ENCODE data around the gene B4GALNT2.
"Not testable (repeated sequence)": the region's sequence is repeated elsewhere in the genome, so short reads cannot be mapped to it uniquely, and the experiment has no call there.

B4GALNT2 gene, protein sequence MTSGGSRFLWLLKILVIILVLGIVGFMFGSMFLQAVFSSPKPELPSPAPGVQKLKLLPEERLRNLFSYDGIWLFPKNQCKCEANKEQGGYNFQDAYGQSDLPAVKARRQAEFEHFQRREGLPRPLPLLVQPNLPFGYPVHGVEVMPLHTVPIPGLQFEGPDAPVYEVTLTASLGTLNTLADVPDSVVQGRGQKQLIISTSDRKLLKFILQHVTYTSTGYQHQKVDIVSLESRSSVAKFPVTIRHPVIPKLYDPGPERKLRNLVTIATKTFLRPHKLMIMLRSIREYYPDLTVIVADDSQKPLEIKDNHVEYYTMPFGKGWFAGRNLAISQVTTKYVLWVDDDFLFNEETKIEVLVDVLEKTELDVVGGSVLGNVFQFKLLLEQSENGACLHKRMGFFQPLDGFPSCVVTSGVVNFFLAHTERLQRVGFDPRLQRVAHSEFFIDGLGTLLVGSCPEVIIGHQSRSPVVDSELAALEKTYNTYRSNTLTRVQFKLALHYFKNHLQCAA

DNA sequence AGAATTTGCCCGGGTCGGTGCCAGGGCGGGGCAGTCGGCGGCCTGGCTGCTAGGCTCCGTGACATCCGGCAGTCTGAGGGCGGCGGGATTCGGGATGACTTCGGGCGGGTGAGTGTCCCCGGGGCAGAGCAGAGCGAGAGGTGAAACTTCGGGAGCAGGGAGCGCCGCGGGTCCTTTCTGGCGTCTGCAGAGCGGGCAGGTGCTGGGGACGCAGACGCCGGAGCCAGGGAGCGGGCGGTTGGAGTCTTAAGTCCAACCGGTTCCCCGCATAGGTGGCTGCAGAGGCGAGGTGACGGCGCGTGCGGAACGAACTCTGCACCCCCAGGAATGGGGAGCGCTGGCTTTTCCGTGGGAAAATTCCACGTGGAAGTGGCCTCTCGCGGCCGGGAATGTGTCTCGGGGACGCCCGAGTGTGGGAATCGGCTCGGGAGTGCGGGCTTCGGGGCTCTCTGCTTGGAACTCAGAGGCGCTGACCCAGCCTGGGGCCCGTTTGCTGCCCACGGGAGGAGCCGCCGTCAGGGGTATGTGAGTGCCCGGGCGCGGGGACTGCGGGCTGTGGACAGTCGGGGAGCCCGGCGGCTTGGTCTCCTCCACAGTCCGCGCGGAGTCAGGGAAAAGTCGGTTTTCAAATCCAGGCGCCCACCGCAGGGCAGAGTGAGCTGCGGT, at the start of gene B4GALNT2:
Gene B4GALNT2, plus strand, starts transcription at position 71 of the 666 bp plus-strand sequence. Its CDS starts 24 bp downstream, at position 95.
- DNase-seq (ENCODE audit: low spot score): no peak

DNA sequence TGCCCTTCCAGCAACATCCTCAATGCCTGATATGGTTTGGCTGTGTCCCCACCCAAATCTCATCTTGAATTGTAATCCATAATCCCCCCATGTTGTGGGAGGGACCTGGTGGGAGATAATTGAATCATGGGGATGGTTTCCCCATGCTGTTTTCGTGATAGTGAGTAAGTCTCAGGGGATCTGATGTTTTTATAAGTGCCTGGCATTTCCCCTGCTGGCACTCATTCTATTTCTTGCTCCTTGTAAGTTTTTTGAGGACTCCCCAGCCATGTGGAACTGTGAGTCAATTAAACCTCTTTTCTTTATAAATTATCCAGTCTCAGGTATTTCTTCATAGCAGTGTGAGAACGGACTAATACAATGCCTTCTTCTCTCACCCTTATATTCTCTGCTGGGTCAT, 47.5 kb upstream of the B4GALNT2 start:
- DNase-seq (ENCODE audit: low spot score): not testable (repeated sequence)

DNA sequence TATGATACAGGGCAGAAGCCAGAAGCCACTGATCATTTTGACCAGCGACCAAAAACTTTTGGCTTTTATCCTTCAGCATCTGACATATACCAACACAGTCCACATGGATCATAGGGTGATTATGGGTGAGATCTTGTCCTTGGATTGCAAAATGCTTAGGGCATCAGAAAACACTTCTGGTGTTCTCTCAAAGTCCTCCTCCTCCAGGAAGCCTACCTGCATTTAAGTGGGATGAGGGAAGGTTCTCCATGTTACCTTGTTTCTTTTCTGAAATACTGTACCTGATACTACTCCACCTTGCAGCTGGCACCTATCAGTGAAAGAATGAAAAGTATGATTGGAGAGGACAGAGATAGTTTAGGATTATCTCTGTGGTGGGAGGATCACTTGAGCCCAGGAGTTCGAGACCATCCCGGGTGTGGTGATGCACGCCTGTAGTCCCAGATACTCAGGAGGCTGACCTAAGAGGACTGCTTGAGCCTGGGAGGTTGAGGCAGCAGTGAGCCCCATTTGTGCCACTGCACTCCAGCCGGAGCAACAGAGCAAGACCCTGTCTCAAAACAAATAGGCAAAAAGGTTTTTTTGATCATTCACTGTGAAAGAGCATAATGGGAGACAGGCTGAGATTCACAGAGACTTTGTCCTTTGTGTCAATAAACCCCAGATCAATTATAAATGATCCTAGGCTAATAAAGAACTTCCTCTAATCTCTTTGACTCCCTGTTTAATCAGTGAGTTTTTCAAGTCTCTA, 46.8 kb upstream of the B4GALNT2 start:
- no peak for DNase-seq (ENCODE audit: low spot score)

DNA sequence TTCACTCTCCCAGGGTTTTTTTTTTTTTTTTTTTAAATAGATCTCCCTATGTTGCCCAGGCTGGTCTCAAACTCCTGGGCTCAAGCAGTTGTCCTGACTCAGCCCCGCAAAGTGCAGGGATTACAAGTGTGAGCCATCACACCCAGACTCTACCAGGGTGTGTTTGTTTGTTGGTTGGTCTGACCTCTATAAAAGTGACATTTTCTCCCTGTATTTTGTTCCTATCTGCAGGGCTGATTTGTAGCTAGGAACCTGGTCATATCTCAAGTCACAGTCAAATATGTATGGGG, 46.3 kb upstream of the B4GALNT2 start:
- DNase-seq (ENCODE audit: low spot score): no peak

DNA sequence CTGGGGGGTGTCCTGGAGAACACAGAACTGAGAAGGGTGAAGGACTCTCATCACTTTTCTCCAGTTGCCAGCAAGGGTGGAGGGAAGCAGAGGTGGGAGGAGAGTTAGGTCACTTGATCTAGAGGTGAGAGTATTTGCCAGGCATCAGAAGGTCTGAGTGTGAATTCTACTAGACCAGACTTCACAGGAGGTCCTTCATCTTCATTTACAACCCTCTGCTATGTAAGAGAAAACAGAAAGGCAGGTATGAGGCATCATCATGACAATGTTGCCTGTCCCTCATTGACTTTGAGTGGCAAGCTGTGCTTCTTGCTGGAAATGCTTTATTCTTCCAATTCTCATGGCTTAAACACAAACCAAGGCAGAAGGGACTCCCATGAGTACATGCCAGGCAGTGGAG, 45.9 kb upstream of the B4GALNT2 start:
- no peak for DNase-seq (ENCODE audit: low spot score)

DNA sequence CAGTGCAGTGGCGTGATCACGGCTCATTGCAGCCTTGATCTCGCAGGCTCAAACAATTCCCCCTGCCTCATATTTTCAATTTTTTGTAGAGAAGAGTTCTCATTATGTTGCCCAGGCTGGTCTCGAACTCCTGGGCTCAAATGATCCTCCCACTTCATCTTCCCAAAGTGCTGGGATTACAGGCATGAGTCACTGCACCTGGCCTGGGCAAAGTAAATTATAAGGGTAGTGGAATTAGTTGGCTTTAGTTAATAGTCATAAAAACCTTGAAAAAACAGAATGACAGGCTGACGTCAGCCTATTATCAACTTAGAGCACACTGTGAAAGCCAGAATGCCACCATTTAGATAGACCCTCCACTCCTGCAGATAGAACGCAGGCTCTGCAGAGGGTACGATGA, 43.5 kb upstream of the B4GALNT2 start:
- no peak for DNase-seq (ENCODE audit: low spot score)

DNA sequence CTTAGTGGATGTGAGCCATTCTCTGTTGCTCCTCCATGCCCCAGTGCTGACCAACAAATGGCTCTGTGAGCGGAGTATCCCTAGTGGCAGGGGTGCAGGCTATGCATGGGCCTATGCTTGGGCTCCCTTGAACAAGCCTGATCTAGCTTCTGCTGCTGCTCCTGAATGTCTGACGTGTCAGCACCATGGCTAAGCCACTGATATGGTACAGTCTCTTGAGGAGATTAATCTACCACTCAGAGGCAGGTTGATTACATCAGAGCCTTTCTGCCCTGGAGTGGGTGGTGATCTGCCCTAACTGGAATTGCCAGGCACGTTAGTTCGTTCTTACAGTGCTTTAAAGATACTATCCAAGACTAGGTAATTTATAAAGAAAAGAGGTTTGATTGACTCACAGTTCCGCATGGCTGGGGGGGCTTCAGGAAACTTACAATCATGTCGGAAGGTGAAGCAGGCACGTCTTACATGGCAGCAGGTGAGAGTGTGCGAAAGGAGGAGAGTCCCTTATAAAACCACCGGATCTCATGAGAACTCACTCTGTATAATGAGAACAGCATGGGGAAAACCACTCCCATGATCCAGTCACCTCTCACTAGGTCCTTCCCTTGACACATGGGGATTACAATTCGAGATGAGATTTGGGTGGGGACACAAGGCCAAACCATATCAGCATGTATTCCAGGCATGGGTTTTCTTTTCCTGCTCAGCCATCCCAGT, 41.5 kb upstream of the B4GALNT2 start:
- no peak for DNase-seq (ENCODE audit: low spot score)

DNA sequence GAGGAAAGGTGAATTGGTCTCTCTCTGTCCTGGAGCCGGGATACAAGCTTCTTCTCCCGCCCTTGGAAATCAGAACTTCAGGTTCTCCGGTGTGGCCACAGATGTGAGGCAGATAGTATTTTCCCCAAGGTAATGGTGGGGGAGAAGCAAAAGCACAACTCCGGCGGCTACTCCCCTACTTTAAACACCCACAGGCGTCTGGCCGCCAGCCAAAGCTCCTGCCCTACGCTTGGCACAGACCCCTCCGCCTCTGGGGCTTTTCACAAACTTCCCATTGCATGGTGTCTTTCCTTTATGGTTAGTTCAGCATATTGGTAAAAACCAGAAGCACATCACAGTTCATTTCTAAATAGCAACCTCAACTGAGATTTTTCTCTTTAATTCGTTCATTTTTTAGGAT, 39.4 kb upstream of the B4GALNT2 start:
- no peak for DNase-seq (ENCODE audit: low spot score)

DNA sequence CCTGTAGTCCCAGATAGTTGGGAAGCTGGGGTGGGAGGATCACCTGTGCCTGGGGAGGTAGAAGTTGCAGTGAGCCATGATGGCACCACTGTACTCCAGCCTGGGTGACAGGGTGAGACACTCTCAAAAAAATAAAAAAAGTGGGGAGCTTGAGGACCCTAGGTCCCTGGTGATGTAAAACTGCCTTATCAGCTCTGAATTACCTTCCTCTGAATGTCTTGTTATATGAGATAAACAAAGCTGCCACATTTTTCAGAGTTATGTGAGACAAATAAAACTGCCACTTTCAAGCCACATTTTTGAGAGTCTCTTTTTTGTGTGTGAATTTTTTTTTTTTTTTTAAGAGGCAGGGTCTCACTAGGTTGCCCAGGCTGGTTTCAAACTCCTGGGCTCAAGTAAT, 32.0 kb upstream of the B4GALNT2 start:
- DNase-seq (ENCODE audit: low spot score): no peak

DNA sequence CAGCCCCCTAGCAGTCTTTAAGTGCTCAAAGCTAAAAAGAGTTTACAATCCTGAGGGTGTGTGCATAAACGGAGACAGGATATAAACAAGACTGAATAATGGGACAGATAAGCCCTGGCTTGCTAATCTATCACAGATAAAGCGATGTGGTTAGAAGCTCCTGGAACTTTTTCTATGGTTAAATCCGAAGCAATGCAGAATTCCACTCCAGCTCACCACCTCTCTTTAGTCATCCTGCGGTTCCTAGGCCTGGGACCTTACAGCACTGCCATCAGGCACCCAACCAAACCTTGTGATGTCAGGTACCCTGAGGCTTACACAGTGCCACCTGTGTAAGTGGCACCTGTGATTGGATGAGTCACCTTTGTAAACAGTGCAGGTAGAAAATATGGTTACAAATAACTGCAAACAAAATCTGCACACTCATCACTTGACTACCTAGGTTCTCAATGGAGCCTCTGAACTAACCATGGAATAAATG, 31.5 kb upstream of the B4GALNT2 start:
- DNase-seq (ENCODE audit: low spot score): no peak

DNA sequence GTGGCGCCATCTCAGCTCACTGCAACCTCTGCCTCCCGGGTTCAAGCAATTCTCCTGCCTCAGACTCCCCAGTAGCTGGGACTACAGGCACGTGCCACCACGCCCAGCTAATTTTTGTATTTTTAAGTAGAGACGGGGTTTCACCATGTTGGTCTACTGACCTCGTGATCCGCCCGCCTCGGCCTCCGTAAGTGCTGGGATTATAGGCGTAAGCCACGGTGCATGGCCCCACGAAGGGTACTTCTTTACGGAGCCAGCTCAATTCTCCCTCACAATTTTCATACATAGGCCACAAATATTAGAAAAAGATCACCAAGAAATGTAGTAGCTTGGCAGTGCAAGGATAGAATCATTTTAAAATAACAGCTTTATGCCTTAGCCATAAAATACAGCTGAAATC, 29.2 kb upstream of the B4GALNT2 start:
- not testable (repeated sequence) for DNase-seq (ENCODE audit: low spot score)

DNA sequence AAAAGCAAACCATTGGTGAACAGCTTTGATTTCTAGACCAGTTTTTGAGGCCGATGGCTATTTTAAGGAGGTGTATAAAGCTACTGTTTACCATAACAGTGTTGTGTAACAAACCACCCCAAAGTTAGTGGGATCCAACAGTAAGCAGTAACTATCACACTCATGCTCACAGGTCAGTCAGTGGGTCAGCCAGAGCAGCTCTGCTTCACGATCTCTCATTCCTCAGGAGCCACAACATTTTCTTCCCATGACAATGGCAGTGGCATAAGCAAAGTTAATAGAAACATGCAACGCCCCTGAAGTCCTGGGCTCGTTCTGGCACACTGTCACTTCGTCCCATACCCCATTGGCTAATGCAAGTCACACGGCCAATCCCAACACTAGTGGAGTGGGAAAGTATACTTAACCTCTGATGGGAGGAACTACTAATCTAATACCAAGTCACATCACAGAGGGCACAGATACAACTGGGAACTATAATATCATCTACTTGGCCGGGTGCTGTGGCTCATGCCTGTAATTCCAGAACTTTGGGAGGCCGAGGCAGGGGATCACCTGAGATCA, 28.0 kb upstream of the B4GALNT2 start:
- DNase-seq (ENCODE audit: low spot score): no peak

DNA sequence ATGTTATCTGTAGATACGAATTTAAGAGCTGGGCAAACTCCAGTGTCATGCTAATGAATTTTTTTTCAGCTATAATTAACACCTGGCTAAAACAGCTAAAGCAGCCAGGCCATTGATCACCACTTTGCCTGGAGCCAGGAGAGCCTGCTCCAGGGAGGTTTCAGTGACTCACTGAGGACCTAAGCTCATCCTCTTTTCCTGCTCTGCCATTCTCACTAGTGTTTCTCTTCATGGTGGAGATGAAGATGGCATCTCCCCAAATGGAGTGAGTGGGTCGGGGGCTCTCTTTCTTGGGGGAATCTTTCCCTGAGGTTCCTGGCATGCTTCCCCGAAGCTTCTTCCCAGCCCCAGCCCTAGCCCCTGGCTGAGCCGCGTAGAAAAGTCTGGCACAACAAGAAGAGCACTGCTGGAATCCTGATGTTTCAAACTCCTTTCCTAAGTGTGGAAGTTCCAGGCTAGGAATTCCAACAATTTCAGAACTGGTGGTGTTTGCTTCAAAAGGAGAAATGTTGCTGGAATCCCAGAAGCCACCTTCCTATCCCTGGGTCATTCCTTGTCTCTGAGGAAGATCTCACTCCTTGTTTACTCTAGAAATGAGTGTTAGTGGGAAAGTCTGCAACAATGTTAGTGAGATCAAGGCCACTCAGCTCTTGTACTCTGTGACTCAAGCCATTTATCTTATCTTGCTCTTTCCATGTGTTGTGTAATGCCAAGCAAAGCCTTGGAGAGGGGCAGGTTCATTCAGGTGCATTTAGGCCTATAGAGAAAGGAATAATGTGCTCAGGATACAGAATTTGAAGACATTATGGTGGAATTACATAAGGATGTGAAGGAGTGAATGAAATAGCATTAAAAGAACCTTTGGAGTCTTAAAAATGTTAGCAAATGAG, 26.0 kb upstream of the B4GALNT2 start:
- DNase-seq (ENCODE audit: low spot score): no peak

DNA sequence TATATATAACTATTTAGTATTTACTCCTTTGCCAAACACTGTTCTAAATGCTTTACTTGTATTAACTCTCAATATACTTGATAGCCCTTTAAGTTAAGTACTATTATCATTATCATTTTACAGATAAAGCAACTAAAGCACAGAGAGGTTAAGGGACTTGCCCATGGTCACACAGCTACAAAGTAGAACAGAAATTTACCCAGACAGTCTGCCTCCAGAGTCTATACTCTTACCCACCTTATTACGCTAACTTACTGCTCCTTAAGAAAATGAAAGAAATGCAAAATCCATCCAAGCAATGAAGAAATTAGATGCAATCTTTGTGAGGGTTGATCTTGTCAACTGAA, 25.4 kb upstream of the B4GALNT2 start:
- no peak for DNase-seq (ENCODE audit: low spot score)

DNA sequence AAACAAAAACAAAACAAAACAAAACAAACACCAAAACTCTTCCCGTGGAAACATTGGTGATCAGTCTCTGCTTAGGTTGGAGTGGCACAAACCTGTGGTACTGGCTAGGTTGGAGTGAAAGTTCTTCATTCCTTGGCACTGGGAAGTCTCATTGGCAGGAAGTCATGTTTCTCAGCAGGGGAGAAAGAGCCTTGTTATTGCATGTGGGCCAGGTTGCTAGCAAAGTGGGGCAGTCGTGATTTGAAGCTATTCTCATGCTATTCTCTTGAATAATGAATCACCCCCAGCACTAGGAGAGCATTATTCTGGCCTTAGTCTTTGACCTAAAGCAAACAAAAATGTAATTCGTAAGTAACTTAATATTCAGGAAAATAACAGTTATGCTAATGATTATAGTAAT, 24.3 kb upstream of the B4GALNT2 start:
- DNase-seq (ENCODE audit: low spot score): no peak

DNA sequence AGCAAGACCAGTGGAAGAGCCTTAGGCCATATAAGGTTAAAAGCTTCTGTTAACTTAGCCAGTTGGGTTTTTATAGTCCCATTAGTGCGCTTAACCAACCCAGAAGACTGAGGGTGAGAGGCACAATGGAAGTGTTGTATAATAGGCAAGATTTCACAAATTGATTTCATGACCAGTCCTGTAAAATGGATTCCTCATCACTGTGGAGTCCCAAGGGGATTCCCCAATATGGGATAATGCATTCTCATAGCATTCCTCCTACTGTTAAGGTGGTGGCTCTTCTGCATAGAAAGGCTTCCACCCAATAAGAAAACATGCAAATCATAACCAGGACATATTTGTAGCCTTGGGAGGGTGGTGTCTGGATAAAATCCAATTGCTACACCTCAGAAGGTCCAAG, 22.1 kb upstream of the B4GALNT2 start:
- DNase-seq (ENCODE audit: low spot score): peak; percentile 11

DNA sequence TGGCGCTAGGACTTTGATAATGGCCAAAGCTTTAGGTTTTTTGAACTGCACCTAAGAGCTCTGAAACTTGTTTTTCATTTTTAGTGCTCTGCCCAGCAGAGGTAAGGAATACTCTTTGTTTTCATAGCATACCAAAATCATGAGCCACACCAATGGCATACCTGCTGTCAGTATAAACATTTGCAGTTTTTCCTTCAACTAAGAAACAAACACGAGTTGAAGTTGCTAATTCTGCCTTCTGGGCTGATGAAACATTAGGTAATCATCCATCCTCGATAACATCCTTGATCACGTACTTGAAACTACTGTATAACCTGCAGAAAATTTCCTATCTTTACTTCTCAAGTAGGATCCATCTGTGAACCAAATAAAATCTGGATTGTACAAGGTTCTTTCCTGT, 20.6 kb upstream of the B4GALNT2 start:
- no peak for DNase-seq (ENCODE audit: low spot score)

DNA sequence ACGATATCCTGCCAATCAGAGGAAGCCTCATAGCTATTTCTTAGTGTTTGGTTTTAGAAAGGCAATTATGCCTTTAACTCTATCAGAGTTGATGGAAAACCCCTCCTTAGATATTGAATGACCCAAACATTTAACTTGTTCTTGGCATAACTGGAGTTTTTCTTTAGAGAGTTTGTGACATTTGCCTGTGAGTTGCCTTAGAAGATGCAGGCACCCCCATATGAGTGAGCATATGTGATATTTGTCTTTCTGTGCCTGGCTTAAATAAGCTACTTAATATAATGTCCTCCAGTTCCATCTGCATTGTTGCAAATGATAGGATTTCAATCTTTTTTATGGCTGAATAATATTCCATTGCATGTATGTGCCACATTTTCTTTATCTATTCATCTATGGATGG, 19.6 kb upstream of the B4GALNT2 start:
- no peak for DNase-seq (ENCODE audit: low spot score)

DNA sequence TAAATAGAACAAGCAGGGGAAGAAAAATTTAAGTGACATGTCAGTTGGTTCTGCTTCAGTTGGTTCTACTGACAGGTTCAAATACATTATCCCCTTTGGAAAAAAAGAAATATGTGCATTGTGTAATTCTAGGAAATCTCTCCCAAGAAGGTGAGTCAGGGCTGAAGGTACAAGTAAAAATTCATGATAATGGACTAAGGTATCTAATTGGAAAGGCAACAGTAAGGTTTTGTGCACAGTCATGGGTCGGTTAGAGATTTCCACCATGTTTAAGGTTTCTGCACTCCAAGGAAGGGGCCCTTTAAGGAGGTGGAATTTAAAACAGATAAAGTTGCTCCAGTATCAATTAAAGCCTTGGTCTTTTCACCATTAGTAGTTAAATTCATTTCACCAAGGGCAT, 17.9 kb upstream of the B4GALNT2 start:
- no peak for DNase-seq (ENCODE audit: low spot score)

DNA sequence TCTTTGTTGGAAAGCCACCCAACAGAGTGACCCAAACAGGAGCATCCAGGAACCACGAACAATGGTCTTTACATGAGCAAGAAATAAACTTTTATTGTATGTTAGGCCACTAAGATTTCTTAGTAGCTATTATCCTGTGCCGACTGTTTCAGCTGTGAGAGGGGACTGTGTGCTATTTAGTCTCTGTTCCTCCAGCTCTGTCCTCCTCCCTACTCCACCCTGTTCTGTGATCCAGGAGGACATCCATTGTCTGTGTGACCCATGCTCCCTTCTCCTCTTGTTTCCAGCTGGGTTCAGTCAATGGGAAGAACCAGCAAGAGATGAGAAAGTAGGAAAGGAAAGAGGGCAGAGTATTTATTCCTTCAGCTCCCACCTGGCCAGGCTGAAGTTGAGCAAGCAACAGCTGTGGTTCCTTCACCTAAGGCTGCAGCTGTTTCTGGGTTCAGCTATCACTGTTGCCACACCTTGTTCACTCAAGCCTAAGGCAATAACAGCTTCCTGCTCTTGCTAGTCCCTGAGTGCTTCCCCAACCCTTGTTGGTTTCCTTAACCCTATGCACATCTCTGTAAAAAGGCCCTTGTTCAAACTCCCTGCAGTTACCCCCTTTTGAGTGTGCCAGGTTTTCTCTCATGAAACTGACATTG, 14.9 kb upstream of the B4GALNT2 start:
- DNase-seq (ENCODE audit: low spot score): no peak

Measured in COLO829 (cell line).